Endothelial cell of umbilical vein (primary cell): ENCODE results near the gene AKR7A2. TPM values are rescaled to one million over a fixed set of nuclear protein-coding genes. Genes with fewer than 3 reads are reported as not detected.

Experiments used
- BruUV-seq: library from RNA; stranded (reverse); fragments of 400-500 nt; replicated peaks from 2 replicates; lab custom pipeline; 2021; lab: Mats Ljungman, UMichigan
- CTCF ChIA-PET: fragments of 300-600, 350-600 bp; sonication (Branson Sonifier 250); formaldehyde crosslinking; loops from one replicate; lab custom pipeline; 2021; ENCODE audit warnings: antibody characterized with exemption, inconsistent platforms; lab: Charles Lee
- POLR2A ChIA-PET: fragments of 300-600, 350-600 bp; sonication (Branson Sonifier 250); formaldehyde crosslinking; loops from one replicate; lab custom pipeline; 2021; ENCODE audit warnings: antibody characterized with exemption, inconsistent platforms; lab: Charles Lee
- DNase-seq: peaks from one replicate; pipeline ENCODE4 v3.0.0-alpha.2; 2011; ENCODE audit warnings: low read depth, low spot score
- FAIRE-seq: peaks from 2 replicates; lab custom pipeline; 2011; peaks lifted over from hg19 to GRCh38; lab: Jason Lieb, UNC
- H2AFZ ChIP-seq: 2 replicates; pipeline ENCODE4 v1.6.0; 2012; ENCODE audit warnings: low read depth, low read length, control low read depth, inconsistent platforms
- H3K27ac ChIP-seq: 2 replicates; pipeline ENCODE4 v1.5.1; 2011; ENCODE audit warnings: low read depth, mild to moderate bottlenecking, control low read depth, low read length, moderate library complexity; ENCODE audit not compliant: insufficient read depth
- H3K27me3 ChIP-seq, 2 experiments: 2 replicates each; pipeline versions ENCODE4 v1.6.0 to v1.6.1; 2011; ENCODE audit warnings: low read length in 2 of 2, mixed read lengths in 1 of 2; ENCODE audit not compliant: control insufficient read depth in 2 of 2, insufficient read depth in 2 of 2
- H3K36me3 ChIP-seq, 2 experiments: 2 replicates in 1 of 2; 3 replicates in 1 of 2; pipeline ENCODE4 v1.5.1; 2011; ENCODE audit warnings: low read length in 2 of 2, mild to moderate bottlenecking in 1 of 2, moderate library complexity in 1 of 2; ENCODE audit not compliant: control insufficient read depth in 2 of 2, insufficient read depth in 2 of 2; ENCODE audit errors: extremely low read depth in 1 of 2
- H3K4me1 ChIP-seq: 3 replicates; pipeline ENCODE4 v1.5.1; 2011; ENCODE audit warnings: mild to moderate bottlenecking, low read length; ENCODE audit not compliant: control insufficient read depth, insufficient read depth; ENCODE audit errors: extremely low read depth
- H3K4me2 ChIP-seq: 2 replicates; pipeline ENCODE4 v1.6.1; 2011; ENCODE audit warnings: low read length, control low read depth, mixed read lengths; ENCODE audit not compliant: insufficient read depth
- H3K4me3 ChIP-seq, 3 experiments: fragments of 200-600 bp in 1 of 3; sonication (generic), shearing (Covaris generic) in 1 of 3; replicated peaks in 1 of 3; 2 replicates each; pipeline ENCODE4 v1.5.1; 2011 to 2016; ENCODE audit warnings: control low read depth in 3 of 3, low read length in 3 of 3, mild to moderate bottlenecking in 2 of 3, inconsistent platforms in 1 of 3, low read depth in 1 of 3, moderate library complexity in 1 of 3; ENCODE audit not compliant: insufficient read depth in 1 of 3
- H3K79me2 ChIP-seq: 2 replicates; pipeline ENCODE4 v1.6.0; 2012; ENCODE audit warnings: low read length, inconsistent platforms; ENCODE audit not compliant: control insufficient read depth, insufficient read depth
- H3K9ac ChIP-seq: replicated peaks from 2 replicates; pipeline ENCODE3; 2011; ENCODE audit warnings: low read length, control low read depth; ENCODE audit not compliant: insufficient read depth; ENCODE audit errors: extremely low read depth
- H3K9me1 ChIP-seq: replicated peaks from 3 replicates; pipeline ENCODE4 v1.6.0; 2011; ENCODE audit warnings: mild to moderate bottlenecking, low read length; ENCODE audit not compliant: control insufficient read depth, insufficient read depth; ENCODE audit errors: extremely low read depth
- H3K9me3 ChIP-seq: replicated peaks from 2 replicates; pipeline ENCODE4 v1.5.1; 2012; ENCODE audit warnings: low read length, inconsistent platforms; ENCODE audit not compliant: control insufficient read depth, insufficient read depth
- H4K20me1 ChIP-seq: replicated peaks from 2 replicates; pipeline ENCODE3; 2011; ENCODE audit warnings: mild to moderate bottlenecking, low read length; ENCODE audit not compliant: control insufficient read depth, insufficient read depth; ENCODE audit errors: extremely low read depth
- EZH2 ChIP-seq: IDR thresholded peaks from 2 replicates; pipeline ENCODE4 v1.6.1; 2012; ENCODE audit warnings: borderline replicate concordance, low read depth, mild to moderate bottlenecking, moderate library complexity, low read length, inconsistent platforms; ENCODE audit not compliant: severe bottlenecking
- FOS ChIP-seq: IDR thresholded peaks from 2 replicates; pipeline ENCODE4 v1.6.1; 2011; ENCODE audit warnings: mild to moderate bottlenecking, low read length, moderate library complexity, borderline replicate concordance; ENCODE audit not compliant: insufficient read depth
- GATA2 ChIP-seq: IDR thresholded peaks from 2 replicates; pipeline ENCODE4 v1.7.0; 2011; ENCODE audit warnings: low read depth, mild to moderate bottlenecking, moderate library complexity, mixed read lengths, low read length; ENCODE audit not compliant: insufficient read length, insufficient read depth
- JUN ChIP-seq: IDR thresholded peaks from 2 replicates; pipeline ENCODE4 v1.6.1; 2011; ENCODE audit warnings: borderline replicate concordance, low read depth; ENCODE audit not compliant: insufficient read length, insufficient read depth
- MYC ChIP-seq: IDR thresholded peaks from one replicate; pipeline ENCODE4 v1.6.1; 2011; ENCODE audit warnings: mild to moderate bottlenecking, low read depth, low read length
- POLR2A ChIP-seq: IDR thresholded peaks from 2 replicates; pipeline ENCODE4 v1.6.1; 2012; ENCODE audit warnings: low read depth, mild to moderate bottlenecking, control low read depth, low read length
- POLR2AphosphoS5 ChIP-seq: IDR thresholded peaks from 2 replicates; pipeline ENCODE4 v1.6.1; 2012; ENCODE audit warnings: low read depth, mild to moderate bottlenecking, control low read depth, low read length, moderate library complexity; ENCODE audit not compliant: insufficient read depth
- dilution Hi-C: fragments of 300-500 bp; cut with MboI; formaldehyde crosslinking; loops from one replicate; pipeline ENCODE4 v1.15.0; 2019; ENCODE audit warnings: low sequenced_read_pairs; ENCODE audit not compliant: extremely low pct_ligation_motif_present
- intact Hi-C: fragments of 100-400 bp; cut with micrococcal nuclease; formaldehyde crosslinking; loops from one replicate; pipeline ENCODE4 v1.10.0; 2022
- polyA plus RNA-seq, 4 experiments: library from polyadenylated mRNA; depleted of rRNA in 3 of 4; stranded (reverse) in 3 of 4; unstranded in 1 of 4; fragments of >200 nt; gene quantifications; 2 replicates each; pipeline versions ENCODE4 v1.2.1 to v1.2.3, GENCODE V29; 2011 to 2012; ENCODE audit warnings: missing spikeins in 1 of 4
- total RNA-seq: library from RNA; stranded (reverse); gene quantifications from 2 replicates; pipeline ENCODE4 v1.2.3, GENCODE V29; 2021
- TF ChIP-seq, protein P1 (sequence below), 2 donors: IDR thresholded peaks; 1 replicate in 1 of 2; 2 replicates in 1 of 2; pipeline ENCODE4 v1.5.1; 2011; ENCODE audit warnings: low read length in 2 of 2, mild to moderate bottlenecking in 2 of 2, moderate library complexity in 2 of 2, control low read depth in 1 of 2, inconsistent platforms in 1 of 2, low read depth in 1 of 2; ENCODE audit not compliant: insufficient read depth in 1 of 2; ENCODE audit errors: extremely low read depth in 1 of 2
- TF ChIP-seq, protein P2 (sequence below): IDR thresholded peaks from 2 replicates; pipeline ENCODE4 v1.6.1; 2011; ENCODE audit not compliant: insufficient read depth, insufficient read length

The AKR7A2 gene
- total and polyA plus RNA-seq, 2 donors (not counting 3 experiments of a cell fraction or from before 2014, with no cell fraction given), result 48.0 to 70.7 TPM

DNA sequence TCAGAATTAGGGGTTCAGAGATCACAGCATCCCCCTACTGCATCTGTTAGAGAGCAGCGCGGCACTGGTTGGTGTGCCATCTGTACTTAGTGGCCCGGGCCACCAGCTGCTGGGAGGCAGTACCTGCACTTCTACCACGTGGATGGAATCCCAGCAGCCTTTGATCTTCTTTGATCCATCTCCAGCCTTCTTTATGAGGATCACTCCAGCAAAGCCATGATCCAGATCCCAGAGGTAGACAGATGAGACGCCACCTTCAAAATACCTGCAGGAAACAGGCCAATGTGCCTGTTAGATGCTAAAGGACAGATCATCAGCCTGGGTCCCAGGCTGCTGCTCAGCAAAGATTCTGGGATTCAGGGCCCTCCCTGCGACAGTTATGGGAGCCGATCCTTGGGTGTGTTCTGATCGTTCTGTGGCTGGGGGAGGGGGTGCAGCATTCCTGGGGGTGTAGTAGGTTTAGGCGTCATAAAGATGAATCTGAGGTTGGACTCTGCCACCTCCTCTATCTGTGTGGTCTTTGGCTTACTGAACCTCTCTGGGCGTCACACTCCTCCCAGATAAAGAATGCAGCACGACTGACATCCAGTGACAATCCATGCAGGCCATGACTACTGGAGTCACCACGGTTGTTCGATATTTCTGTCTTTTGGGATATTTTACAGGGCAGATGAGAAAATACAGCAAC is 45.5 kb upstream of the AKR7A2 start:
- FAIRE-seq (no peak), DNase-seq (no peak)
- TF ChIP-seq MYC, result no peak
- TF ChIP-seq POLR2A, result no peak
- TF ChIP-seq FOS, result no peak
- TF ChIP-seq, protein P1, sequence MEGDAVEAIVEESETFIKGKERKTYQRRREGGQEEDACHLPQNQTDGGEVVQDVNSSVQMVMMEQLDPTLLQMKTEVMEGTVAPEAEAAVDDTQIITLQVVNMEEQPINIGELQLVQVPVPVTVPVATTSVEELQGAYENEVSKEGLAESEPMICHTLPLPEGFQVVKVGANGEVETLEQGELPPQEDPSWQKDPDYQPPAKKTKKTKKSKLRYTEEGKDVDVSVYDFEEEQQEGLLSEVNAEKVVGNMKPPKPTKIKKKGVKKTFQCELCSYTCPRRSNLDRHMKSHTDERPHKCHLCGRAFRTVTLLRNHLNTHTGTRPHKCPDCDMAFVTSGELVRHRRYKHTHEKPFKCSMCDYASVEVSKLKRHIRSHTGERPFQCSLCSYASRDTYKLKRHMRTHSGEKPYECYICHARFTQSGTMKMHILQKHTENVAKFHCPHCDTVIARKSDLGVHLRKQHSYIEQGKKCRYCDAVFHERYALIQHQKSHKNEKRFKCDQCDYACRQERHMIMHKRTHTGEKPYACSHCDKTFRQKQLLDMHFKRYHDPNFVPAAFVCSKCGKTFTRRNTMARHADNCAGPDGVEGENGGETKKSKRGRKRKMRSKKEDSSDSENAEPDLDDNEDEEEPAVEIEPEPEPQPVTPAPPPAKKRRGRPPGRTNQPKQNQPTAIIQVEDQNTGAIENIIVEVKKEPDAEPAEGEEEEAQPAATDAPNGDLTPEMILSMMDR (IDR thresholded peaks at IDR 0.05; ENCODE audit: extremely low read depth in 1 of 2, insufficient read depth in 1 of 2, low read depth in 1 of 2, low read length in 2 of 2), result no peak
- TF ChIP-seq EZH2, result no peak
- TF ChIP-seq POLR2AphosphoS5, result no peak
- no peak for TF ChIP-seq GATA2
- TF ChIP-seq JUN, result no peak
- TF ChIP-seq, protein P2, sequence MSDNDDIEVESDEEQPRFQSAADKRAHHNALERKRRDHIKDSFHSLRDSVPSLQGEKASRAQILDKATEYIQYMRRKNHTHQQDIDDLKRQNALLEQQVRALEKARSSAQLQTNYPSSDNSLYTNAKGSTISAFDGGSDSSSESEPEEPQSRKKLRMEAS, result no peak
- no TSS peak for BruUV-seq
- dilution Hi-C loops, result no loop called here
- intact Hi-C loops, result no loop called here
- ChIA-PET CTCF (interaction anchor here (1.2 to 1.3 kb wide), 2 partner anchors 225 to 304 kb away, joined by 4 read pairs; no protein-coding TSS in a partner anchor), POLR2A (no interaction called here)
- Histone ChIP-seq H3K36me3 (peaks cover 4 to 37% of the 10 kb centered on the region in 2 experiments), H3K4me2 (no peak overlapping the region), H3K79me2 (peaks cover 5% of the 10 kb centered on the region), H3K9me3 (no peaks in the 10 kb centered on the region), H3K9ac (no peak overlapping the region), H3K4me1 (no peaks in the 10 kb centered on the region), H2AFZ (no peak overlapping the region), H3K9me1 (no peaks in the 10 kb centered on the region), H4K20me1 (no peaks in the 10 kb centered on the region), H3K4me3 (no peak overlapping the region), H3K27ac (no peak overlapping the region), H3K27me3 (no peaks in the 10 kb centered on the region)
